Brain pericyte (primary cell): Measurements from ENCODE around the gene DPP6.

Source experiments
- DNase-seq: peaks from one replicate; pipeline ENCODE4 v3.0.0-alpha.2; 2012; ENCODE audit warnings: low read depth, low spot score

Gene DPP6

GRCh38 chr7:154530136-154530535 is 477.9 kb downstream of the DPP6 start:
- DNase-seq = no peak

GRCh38 chr7:154532771-154533170 is 480.6 kb downstream of the DPP6 start:
- no peak for DNase-seq

GRCh38 chr7:154540596-154540995 is 488.4 kb downstream of the DPP6 start:
- DNase-seq = no peak

GRCh38 chr7:154541606-154542005 is 489.4 kb downstream of the DPP6 start:
- DNase-seq = no peak

- no peak for DNase-seq
Observed at GRCh38 chr7:154546946-154547587, 494.9 kb downstream of the DPP6 start.

- no peak for DNase-seq
Observed at GRCh38 chr7:154553711-154554265, 501.6 kb downstream of the DPP6 start.

GRCh38 chr7:154559454-154559853 is 507.3 kb downstream of the DPP6 start:
- DNase-seq = no peak

- DNase-seq = no peak
Observed at GRCh38 chr7:154564676-154565075, 512.5 kb downstream of the DPP6 start.

GRCh38 chr7:154566877-154567276 is 514.7 kb downstream of the DPP6 start:
- no peak for DNase-seq

GRCh38 chr7:154568346-154568745 is 516.1 kb downstream of the DPP6 start:
- no peak for DNase-seq

GRCh38 chr7:154569916-154570315 is 517.7 kb downstream of the DPP6 start:
- DNase-seq = no peak

- DNase-seq = no peak
Observed at GRCh38 chr7:154571772-154572171, 519.6 kb downstream of the DPP6 start.

- DNase-seq = no peak
Observed at GRCh38 chr7:154574235-154574634, 522.0 kb downstream of the DPP6 start.

GRCh38 chr7:154575497-154575896 is 523.3 kb downstream of the DPP6 start:
- no peak for DNase-seq

- no peak for DNase-seq
Observed at GRCh38 chr7:154576604-154577003, 524.4 kb downstream of the DPP6 start.

GRCh38 chr7:154577141-154577873 is 525.1 kb downstream of the DPP6 start:
- DNase-seq = no peak

GRCh38 chr7:154578336-154578735 is 526.1 kb downstream of the DPP6 start:
- no peak for DNase-seq

GRCh38 chr7:154579711-154580110 is 527.5 kb downstream of the DPP6 start:
- no peak for DNase-seq

- no peak for DNase-seq
Observed at GRCh38 chr7:154581251-154581890, 529.2 kb downstream of the DPP6 start.

- DNase-seq = no peak
Observed at GRCh38 chr7:154583454-154583853, 531.3 kb downstream of the DPP6 start.

GRCh38 chr7:154584352-154585252 is 532.4 kb downstream of the DPP6 start:
- no peak for DNase-seq

- DNase-seq = no peak
Observed at GRCh38 chr7:154587792-154588191, 535.6 kb downstream of the DPP6 start.
